ENCODE data around the gene CAPN9. TPM values are rescaled to one million over a fixed set of nuclear protein-coding genes. Genes with fewer than 3 reads are reported as not detected.

CAPN9 gene
- total RNA-seq, 1 experiment from 2014 or later, result not detected

DNA sequence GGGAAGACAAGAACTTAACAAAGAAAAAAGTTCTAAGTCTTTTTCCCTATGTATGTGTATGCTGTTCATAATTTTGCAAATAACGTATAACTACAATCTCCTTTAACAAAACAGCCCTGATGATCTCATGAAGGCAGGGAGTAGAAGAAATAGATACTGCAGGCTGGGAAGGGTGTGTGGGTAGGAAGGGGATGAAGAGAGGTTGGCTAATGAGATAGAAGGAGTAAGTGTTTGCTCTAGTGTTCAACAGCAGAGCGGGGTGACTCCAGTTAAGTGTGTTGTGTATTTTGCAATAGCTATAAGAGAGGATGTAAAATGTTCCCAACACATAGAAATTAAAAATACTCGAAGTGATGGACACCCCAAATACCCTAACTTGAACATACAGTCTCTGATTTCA is 101.0 kb downstream of the CAPN9 start:
- intact Hi-C loops (cut with micrococcal nuclease), result no loop called here
- Histone ChIP-seq H3K4me1 (ENCODE audit: insufficient read depth, low read length) (peaks cover 24% of the 10 kb centered on the region), H3K9ac (ENCODE audit: low read length) (no peak overlapping the region), H3K27ac (ENCODE audit: low read length) (no peak overlapping the region), H3K27me3 (ENCODE audit: low read length) (no peaks in the 10 kb centered on the region), H3K4me3 (ENCODE audit: low read length) (no peak overlapping the region), H3K4me2 (ENCODE audit: low read length) (no peak overlapping the region), H3K36me3 (ENCODE audit: low read depth, low read length) (peaks cover 13% of the 10 kb centered on the region), H2AFZ (ENCODE audit: low read length) (no peak overlapping the region), H4K20me1 (ENCODE audit: low read length) (no peaks in the 10 kb centered on the region), H3K9me2 (replicated peaks; ENCODE audit: low read length) (no peaks in the 10 kb centered on the region), H3K9me3 (ENCODE audit: low read length) (0 out of 2 replicates have a peak, but pooled peaks cover 3% of the 10 kb centered on the region), H3F3A (ENCODE audit: low read length, unreplicated experiment) (no peaks in the 10 kb centered on the region), H3K79me2 (ENCODE audit: low read length) (no peaks in the 10 kb centered on the region)
- POLR2A ChIA-PET (ENCODE audit: unreplicated experiment), result no interaction called here
- TF ChIP-seq EZH2 (IDR thresholded peaks at IDR 0.05; ENCODE audit: low read length, unreplicated experiment), result no peak
- no peak for TF ChIP-seq CTCF (conservative IDR thresholded peaks at IDR 0.05; ENCODE audit: low read depth, low read length)
- no peak for TF ChIP-seq EZH2phosphoT487 (IDR thresholded peaks at IDR 0.05; ENCODE audit: borderline replicate concordance, low read length)
- DNase-seq (no peak), ATAC-seq (no peak)
- CTCF ChIA-PET, result interaction anchor here (1.0 kb wide), 1 partner anchor 23 kb away, joined by 3 read pairs; no protein-coding TSS in a partner anchor
- no TSS peak for BruUV-seq (replicated peaks)

DNA sequence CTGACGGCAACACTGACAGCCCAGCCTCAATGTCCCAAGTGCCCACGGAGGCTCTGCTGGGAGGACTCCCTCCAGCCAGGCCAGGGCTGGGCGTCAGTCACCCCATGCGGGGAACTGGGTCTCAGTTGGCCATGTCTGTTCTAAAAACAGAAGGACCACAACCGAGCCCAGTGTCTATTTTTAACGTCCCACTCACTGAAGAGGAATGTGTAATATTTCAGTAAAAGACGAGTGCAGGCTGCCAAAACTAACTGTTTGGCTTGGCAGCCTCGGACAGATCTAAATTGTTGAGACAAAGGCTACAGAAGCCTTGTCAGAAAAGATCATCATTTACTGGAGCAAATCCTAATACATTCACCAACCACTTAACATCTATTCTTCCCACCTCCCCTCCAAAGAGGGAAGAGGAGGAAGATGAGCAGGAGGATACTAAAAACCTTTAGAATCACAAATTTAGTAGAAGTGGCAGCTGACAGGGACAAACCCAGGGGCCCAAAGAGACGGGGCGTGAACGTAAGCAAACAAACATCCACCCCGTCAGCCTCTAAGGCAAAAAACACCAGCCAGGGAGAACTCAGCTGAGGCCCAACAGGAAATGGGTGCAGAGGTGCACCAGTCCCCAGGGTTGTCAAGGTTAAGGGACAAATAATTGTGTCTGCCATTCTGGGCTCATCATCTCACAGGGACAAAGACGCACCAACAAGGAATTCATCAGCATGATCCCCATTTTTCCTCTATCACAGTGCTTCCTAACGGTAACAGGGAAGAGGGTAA is 102.5 kb downstream of the CAPN9 start:
- DNase-seq, result peak; percentile 92
- intact Hi-C loops (cut with micrococcal nuclease), result loop anchor here (1.0 kb wide), 2 partner anchors 18 to 24 kb away; no protein-coding TSS in a partner anchor
- Histone ChIP-seq H3K9ac (ENCODE audit: low read length) (no peak overlapping the region), H3K4me2 (ENCODE audit: low read length) (peak overlapping the region; percentile 70), H3F3A (ENCODE audit: low read length, unreplicated experiment) (no peaks in the 10 kb centered on the region), H3K9me2 (replicated peaks; ENCODE audit: low read length) (no peaks in the 10 kb centered on the region), H3K36me3 (ENCODE audit: low read depth, low read length) (peaks cover 22% of the 10 kb centered on the region), H3K79me2 (ENCODE audit: low read length) (no peaks in the 10 kb centered on the region), H3K27ac (ENCODE audit: low read length) (peak overlapping the region; percentile 24), H3K27me3 (ENCODE audit: low read length) (no peaks in the 10 kb centered on the region), H2AFZ (ENCODE audit: low read length) (no peak overlapping the region), H3K4me3 (ENCODE audit: low read length) (peak overlapping the region; percentile 6; the same call in 1 of the 2 replicates), H4K20me1 (ENCODE audit: low read length) (no peaks in the 10 kb centered on the region), H3K4me1 (ENCODE audit: insufficient read depth, low read length) (peaks cover 24% of the 10 kb centered on the region), H3K9me3 (ENCODE audit: low read length) (0 out of 2 replicates have a peak, but pooled peaks cover 3% of the 10 kb centered on the region)
- ChIA-PET POLR2A (ENCODE audit: unreplicated experiment) (interaction anchor here (0.5 kb wide), 1 partner anchor 19 kb away, joined by 15 read pairs; the partner anchor contains the start of gene C1orf198), CTCF (no interaction called here)
- TF ChIP-seq EZH2phosphoT487 (IDR thresholded peaks at IDR 0.05; ENCODE audit: borderline replicate concordance, low read length), result no peak
- no peak for TF ChIP-seq CTCF (conservative IDR thresholded peaks at IDR 0.05; ENCODE audit: low read depth, low read length)
- TF ChIP-seq EZH2 (IDR thresholded peaks at IDR 0.05; ENCODE audit: low read length, unreplicated experiment), result no peak
- BruUV-seq (replicated peaks), result TSS peak; percentile 8
- ATAC-seq, result peak; percentile 87

DNA sequence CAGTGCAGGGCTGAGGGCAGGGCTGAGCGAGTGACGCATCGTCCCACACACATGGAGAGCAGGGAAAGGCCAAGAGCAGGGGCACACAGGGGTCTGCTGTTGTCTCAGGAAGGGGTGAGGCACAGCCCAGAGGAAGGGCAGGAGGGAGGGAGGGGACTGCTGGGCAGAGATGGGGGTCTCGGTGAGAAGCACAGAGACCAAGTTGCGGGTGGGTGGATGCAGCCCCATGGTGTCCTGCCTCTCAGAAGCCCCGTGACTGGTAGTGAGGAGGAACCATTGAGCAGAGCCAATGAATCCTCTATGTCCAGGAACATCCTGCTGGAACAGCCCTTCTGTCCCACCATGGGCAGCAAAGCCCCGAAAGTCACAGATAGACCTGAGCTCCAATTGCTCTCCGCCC is 103.4 kb downstream of the CAPN9 start:
- POLR2A ChIA-PET (ENCODE audit: unreplicated experiment), result no interaction called here
- H3K9ac ChIP-seq (ENCODE audit: low read length), result no peak overlapping the region
- H3K4me2 ChIP-seq (ENCODE audit: low read length), result peak overlapping the region; percentile 70

More for the DNA sequence above, 103.4 kb downstream of the CAPN9 start:
- no TSS peak for BruUV-seq (replicated peaks)
- Histone ChIP-seq H3K4me1 (ENCODE audit: insufficient read depth, low read length) (peaks cover 24% of the 10 kb centered on the region), H2AFZ (ENCODE audit: low read length) (no peak overlapping the region), H3K4me3 (ENCODE audit: low read length) (no peak overlapping the region), H3F3A (ENCODE audit: low read length, unreplicated experiment) (no peaks in the 10 kb centered on the region), H3K27me3 (ENCODE audit: low read length) (no peaks in the 10 kb centered on the region), H3K9me2 (replicated peaks; ENCODE audit: low read length) (no peaks in the 10 kb centered on the region), H3K9me3 (ENCODE audit: low read length) (0 out of 2 replicates have a peak, but pooled peaks cover 3% of the 10 kb centered on the region), H4K20me1 (ENCODE audit: low read length) (no peaks in the 10 kb centered on the region), H3K36me3 (ENCODE audit: low read depth, low read length) (peaks cover 31% of the 10 kb centered on the region), H3K27ac (ENCODE audit: low read length) (no peak overlapping the region), H3K79me2 (ENCODE audit: low read length) (no peaks in the 10 kb centered on the region)
- intact Hi-C loops (cut with micrococcal nuclease), result no loop called here
- ATAC-seq, result no peak
- no peak for TF ChIP-seq EZH2phosphoT487 (IDR thresholded peaks at IDR 0.05; ENCODE audit: borderline replicate concordance, low read length)
- TF ChIP-seq CTCF (conservative IDR thresholded peaks at IDR 0.05; ENCODE audit: low read depth, low read length), result no peak
- TF ChIP-seq EZH2 (IDR thresholded peaks at IDR 0.05; ENCODE audit: low read length, unreplicated experiment), result no peak
- CTCF ChIA-PET, result no interaction called here
- no peak for DNase-seq
